HPDE6-E6E7 (cell line): ENCODE data around the gene TRERF1.

Experiments
- DNase-seq: peaks from one replicate; pipeline ENCODE4 v3.0.0; 2011; ENCODE audit warnings: missing footprints; ENCODE audit errors: extremely low spot score

The TRERF1 gene

DNA sequence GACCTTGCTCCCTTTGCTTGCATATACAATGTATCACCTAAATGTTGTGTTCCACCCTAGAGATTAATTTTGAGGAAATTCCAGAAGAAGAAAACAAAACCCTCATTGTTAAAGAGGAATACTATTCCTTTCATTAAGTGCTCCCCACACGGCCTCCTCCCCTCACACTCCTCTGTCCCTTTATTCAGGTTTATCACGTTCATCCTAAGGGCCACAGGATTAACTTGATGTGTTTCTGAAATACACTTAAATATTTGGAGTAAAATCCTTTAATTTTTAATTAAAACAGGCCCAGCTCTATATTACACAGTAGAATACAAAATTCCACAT is 144.6 kb downstream of the TRERF1 start:
- no peak for DNase-seq

DNA sequence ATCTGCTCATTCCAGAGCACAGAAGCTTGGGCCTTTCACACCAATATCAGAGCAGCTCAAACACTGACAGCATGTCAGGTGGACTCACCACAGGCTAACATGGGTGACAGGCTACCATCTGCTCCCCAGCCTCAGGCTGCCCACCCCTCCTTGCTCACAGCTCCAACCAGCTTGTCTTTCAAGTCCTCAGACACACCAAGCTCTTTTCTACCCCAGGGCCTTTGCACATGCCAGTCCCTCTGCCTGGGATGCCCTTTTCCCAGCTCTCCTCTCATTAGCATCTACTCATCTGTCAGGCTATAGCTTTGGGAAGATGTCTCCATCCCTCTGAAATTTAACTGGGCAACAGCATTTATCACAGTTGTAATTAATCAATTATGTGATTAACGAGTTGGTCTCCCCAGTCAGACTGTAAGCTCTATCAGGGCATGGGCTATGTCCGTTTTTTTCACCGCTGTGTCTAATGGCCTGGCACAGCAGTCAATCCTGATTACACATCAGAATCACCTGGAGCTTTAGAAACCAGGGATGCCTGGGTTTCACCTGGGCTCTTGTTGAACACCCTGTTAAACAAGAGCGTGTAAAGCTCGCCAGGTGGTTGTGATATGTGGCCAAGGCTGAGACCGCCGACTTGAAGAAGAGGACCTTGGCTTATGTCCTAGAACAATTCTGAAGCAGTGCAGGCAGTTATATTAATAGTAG is 145.1 kb downstream of the TRERF1 start:
- no peak for DNase-seq

DNA sequence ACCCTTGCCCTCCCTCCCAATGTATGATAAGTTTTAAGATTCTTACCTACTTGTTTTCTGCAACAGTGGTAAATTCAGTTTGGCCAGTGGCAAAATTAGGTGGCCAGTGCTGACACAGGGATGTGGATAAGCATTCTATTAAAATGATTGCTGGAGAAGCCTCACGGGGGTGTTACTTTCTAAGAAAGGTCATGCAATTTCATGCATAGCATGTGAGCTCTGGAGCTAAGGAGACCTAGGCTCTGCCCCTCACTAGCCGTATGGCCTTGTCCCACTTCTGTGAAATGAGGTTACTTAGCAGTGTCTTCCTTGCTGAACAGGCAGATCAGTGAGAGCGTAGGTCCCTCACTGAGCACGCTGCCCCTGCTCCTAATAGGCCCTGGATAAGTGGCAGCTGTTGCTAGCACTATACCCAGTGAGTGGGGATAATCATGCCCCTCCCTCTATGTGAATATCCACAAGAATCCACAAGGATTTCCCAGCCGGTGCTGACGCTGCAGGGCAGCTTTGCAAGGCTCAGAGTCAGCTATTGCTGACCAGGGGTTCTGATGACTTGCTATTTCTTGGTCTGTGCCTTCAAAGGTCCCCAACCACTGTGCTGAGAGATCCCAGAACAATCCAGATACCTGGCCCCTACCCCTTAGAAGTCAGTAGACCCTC is 147.5 kb downstream of the TRERF1 start:
- no peak for DNase-seq

DNA sequence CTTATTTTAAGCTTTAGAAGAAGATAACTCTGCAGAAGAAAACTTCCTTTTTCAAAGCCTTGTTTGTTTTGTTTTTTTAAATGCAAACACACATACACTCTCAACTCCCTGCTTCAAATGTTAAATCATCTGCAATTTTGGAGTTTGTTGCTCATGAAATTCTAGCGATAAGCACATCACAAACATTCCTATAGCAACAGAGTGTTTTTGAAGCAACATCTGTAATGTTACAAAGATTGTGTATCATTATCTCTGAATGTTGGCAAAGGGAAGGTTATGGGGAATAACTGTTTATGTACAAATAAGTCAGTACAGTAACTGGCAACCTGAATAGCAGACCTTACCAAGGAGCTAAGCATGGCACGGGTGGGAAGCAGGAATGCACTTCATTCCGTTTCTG is 149.3 kb downstream of the TRERF1 start:
- no peak for DNase-seq

DNA sequence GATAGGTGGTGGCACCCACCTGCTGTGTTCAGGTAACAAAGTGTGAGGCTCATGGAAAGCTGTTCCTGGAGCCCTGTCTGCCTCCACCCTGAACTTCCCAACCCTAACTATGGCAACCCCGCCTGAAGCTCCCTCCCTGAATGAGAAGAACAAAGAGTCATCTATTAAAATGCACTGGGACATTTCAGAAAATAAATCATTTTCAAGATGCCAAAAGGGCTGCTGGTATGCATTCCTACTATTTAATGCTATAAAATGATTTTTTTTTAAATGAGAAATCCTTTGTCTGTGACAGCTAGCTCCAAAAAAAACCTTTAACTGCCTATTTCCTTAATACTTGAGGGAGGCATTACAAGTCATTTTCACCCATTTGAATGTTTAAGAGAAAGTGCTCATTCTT is 149.7 kb downstream of the TRERF1 start:
- DNase-seq = no peak

DNA sequence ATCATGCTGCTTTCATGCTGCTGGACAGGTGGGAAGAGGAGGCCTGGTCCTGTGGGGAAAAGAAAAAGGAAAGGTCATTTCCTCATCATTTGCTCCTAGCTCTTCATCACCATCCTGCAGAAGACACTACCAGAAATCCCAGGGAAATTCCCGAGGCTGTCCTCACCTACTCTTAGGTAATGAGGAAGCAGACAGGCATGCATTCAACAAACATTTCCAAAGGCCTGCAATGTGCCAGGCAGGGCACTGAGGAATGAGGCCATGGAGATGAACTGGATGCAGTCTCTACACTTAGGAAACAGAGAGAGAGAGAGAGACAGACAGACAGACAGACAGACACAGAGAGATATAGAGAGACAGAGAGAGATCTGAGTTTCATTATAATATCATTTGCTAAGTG is 151.0 kb downstream of the TRERF1 start:
- DNase-seq = no peak

DNA sequence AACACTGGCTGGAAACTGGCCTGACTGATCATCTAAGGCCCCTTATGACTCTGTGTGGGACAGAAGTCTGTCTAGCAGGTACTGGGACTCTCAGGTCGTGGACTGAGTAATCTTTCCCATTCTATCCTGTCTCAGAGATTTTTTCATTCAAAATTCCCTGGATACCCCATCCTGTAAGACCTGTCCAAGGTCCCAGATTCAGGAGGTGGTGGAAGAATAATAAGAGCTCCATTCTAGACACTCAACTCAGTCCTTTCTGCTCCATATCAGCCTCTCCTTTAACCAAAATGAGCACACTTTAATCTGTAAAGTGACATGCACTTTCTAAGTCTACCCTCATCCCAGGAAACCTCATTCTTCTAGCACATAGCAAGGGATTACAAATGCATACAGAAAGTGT is 151.5 kb downstream of the TRERF1 start:
- no peak for DNase-seq

DNA sequence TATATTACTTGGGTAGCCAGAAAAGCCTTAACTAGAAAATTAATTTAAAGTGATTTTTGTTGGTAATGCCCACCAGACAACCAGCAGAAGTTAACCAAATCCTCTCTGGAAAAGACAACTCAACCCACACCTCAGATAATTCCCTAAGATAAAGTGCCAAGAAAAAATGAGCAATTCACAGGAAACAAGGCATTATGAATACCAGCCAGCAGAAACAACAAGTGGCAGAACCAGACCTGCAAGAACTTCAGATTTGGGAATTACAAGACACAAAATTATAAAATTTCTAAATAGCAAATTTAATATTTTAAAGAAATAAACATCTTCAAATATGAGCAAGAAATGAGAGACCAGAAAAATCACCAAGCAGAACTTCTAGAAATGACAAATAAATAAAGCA is 154.1 kb downstream of the TRERF1 start:
- DNase-seq = no peak

DNA sequence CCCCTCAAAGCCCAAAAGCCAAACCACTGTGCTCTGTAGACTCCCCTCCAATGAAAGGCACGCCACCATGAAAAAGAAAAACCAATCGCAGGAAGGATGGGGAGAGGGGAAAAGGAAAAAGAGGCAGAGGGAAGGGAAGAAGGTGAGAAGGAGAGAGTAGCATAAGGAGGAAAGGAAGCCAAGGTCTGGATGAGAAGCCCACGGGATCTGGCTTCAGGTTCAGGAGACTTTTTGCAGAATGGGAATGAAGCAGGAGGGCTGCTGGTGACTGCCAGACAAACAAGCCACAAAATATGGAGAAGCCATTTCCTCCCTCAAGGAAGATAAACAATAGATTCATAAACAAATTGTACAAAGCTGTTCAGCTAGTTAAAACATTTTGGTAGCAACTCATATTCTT is 155.1 kb downstream of the TRERF1 start:
- DNase-seq = no peak

DNA sequence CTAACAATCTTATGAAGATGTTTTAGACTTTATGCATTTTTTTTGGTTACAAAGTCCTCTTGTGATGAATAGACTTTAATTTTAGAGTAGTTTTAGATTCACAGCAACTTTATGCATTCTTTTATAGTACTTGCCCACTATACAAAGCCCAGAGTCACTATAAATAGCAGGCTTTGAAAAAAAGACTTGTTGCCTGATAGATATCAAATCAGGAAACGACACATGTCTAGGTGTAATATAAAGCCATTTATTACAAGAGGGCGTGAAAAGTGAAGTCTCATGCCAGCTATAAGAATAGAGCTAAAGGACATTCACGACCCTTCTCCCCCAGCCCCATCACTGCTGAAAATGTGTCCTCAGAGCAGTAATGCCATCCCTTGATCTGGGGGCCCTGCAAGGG is 156.0 kb downstream of the TRERF1 start:
- DNase-seq = no peak

DNA sequence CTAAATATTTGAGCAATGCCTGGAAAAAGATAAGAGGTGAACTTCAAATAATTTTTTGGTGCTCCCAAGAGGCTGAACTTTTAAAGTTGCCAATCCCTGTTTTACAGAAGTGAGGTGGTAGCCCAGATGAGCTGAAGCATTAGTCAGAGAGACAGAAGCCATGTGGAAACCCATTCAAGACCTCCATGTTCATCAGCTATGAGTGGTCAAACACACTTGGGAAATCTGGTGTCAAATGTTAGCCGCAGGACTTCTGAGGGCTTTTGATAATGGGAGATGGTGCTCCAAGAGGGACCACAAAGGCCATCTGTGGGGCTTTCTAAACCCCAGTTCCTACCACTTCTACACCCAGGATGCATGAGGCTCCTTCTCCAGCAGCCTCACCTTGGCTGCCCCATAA is 156.5 kb downstream of the TRERF1 start:
- no peak for DNase-seq

DNA sequence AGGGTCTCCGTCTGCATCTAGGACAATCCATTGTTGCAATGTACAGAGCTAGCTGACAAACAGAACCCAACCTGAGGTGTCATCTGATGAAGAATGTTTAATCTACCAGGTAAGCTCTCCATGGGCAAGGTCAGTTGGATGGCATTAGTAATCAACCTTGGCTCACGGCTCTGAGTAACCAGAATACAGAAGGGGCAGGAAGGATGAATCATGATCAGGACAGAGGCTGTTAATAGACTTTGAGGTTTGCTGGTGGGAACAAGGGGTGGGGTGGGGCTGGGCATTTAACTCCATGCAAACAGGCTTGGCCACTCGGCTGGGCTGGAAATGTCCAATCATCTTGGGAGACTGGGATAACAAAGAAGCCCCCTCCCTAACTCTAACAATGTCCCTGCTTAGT is 157.0 kb downstream of the TRERF1 start:
- DNase-seq = peak; percentile 95

DNA sequence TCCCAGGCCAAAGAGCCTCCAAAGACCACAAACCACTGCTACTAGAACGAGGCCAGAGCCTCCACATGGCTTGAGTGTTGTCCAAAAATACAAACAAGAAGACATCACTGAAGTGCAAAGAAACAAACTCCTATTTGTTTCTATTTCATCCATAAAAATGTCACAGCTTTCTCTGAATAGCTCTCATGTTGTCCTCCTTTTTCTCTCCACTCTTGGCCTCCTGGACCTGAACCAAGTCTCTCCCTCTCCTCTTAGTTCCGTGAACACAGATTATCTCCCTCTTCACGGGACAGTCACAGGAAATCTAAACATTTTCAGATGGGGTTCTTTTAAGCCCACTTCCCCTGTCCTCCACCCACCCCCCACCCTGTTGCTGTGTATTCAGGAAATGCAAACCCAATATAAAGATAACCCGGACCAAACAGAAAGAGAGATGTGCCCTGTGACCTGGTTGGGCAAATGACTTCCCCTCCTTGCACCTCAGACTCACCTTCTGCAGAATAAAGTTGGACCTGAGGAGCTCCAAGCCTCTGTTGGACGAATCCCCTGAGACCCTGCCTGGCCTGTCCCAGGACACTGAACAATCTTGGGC is 158.2 kb downstream of the TRERF1 start:
- no peak for DNase-seq

DNA sequence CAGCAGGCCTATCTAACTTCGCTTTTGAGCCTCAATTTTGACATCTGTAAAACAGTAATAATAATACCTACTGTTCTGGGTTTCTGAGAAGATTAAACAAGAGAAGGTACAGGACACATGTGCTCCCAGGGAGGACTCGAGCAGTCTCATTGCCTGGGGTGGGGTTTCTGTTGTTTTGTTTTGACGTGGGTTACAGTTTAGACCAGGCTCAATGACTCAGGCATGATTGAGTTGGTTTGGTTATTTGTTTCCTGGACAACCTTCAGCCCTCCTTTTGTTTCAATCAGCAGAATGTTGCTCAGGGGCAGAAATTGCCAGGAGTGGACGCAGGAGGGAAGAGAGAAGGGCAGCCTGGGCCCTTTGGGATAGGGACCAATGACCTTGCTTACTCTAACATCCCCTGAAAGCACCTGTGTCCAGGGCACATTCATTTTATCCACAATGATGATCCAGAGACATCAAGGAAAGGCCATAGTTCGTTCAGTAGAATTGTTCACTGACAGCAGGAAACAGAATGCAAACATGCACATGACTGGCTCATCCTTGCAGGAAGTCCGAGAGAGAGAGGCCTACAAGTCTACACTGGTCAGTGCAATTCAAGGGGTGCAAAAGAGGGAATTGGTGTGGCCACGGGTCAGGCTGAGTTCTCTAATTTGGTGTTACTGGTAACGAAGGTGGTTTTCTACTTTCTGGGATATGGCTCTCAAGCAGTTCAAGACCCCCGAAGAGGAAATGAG is 159.6 kb downstream of the TRERF1 start:
- peak; percentile 77 for DNase-seq

DNA sequence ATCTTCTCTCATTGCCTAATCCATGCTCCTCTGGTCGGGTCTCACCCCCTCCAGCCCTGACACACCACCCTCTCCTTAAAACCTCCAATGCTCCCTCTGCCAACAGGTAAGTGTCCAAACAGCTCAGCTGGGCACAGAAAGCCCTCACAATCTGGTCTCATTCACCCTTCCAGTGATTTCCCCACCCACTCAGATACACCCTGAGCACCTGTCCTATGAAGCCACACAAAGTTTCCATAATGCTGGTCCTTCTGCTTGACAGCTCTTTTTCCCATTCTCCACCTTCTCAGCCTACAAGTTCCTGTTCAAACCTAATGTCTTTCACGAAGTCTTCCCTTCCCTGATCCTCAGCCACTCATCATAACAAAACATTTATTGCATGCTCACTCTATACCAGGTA is 164.0 kb downstream of the TRERF1 start:
- no peak for DNase-seq

DNA sequence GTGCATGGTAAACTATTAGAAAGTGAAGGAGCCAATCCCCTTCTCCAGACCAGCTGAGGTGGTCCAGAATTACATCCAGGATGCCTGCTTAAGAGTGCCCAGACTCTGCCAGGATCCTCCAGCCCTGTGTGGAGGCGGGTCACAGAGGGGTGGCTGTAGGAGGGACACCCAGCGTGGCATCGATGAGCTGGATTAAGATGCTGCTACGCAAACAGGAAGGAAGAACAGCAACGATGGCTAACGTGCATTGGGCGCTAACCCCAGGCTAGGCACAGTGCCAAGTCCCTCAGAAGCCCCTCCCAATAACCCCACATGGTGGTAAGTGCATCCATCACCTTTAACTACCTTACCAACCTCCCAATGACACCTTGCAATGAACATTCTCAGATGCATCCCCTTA is 170.2 kb downstream of the TRERF1 start:
- no peak for DNase-seq

DNA sequence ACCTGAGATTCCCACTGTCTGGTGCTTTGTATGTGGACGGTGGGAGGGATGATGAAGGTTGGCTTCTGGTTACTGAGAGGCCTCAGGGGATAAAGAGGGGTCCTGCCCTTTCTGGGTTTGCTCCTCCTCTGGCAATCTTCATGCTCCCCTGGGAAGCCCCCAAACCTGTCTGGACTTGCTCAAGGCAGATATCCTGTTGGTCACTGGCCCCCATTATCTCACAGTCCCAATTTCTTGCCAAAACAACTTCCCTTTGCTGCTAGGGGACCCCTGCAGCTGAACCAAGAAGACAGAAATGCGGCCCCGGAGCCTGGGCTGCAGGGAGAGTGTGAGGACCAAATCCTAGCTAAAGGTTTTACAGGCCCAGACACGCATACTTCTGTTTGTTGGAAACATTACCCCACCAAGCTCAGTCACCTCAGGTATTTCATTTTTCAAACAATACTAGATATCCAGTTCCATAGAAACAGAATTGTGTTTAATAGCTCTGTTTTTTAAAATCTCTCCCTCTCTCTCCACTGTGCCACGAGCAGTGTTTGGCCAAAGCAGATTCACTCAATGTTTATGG is 170.7 kb downstream of the TRERF1 start:
- DNase-seq = peak; percentile 71

DNA sequence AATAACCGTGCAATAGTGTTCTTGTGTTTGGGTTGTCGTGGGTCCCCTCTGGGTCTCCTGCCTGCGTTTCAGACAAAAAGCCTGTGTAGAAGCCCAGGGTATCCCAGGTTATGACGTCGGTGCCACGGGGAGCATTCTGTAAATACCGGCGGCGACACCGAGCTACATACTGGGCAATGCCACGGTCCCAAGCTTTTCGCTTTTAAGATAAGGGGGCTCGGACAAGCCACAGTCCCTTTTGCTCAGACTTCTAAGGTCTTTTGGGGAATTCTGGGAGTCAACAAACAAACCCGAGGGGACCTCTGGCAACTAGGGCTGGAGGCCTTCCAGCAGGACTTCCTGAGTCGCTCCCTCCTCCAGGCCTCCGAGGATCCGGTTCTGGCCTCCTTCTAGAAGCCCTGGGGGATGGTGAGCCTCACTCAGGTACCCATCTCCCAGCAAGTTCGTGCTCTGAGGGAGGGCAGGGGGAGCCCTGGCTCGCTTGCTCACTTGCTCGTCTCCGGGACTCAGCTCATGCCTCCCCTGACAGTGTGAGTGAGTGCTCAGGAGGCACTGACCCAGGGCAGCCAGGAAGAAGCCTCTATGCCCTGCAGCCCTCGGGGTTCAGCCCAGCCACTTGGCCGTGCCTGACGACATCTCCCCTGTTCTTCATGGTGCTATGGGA is 171.6 kb downstream of the TRERF1 start:
- peak; percentile 38 for DNase-seq

DNA sequence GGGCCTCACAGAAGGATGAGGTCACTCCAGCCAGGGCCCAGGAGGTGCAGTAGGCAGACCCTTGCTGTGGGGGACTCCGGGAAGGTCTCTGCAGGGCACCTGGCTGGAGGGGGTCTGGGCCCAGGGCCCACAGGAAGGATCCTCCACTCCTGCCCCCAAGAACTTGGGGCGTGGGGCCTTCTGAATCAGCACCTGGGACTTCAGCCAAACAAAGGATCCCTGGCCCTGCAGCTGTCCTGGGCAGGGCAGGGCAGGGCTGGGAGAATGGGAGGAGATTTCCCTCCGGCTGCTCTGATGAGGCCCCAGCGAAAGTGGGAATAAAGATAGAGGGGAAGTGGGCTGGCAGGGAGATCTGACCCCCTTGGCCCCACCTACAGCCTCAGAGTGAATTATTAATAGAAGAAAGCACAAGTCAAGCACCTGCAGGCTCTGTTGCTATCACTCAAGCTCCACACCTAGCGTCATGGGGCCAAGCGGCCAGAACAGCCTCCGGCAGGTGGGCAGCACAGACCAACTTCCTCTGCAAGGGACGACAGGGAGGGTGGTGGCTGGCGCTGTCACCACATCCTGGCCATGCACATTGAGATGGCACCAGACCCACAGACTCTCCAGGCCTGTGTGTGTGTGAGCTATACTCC is 172.5 kb downstream of the TRERF1 start:
- DNase-seq = peak; percentile 79

DNA sequence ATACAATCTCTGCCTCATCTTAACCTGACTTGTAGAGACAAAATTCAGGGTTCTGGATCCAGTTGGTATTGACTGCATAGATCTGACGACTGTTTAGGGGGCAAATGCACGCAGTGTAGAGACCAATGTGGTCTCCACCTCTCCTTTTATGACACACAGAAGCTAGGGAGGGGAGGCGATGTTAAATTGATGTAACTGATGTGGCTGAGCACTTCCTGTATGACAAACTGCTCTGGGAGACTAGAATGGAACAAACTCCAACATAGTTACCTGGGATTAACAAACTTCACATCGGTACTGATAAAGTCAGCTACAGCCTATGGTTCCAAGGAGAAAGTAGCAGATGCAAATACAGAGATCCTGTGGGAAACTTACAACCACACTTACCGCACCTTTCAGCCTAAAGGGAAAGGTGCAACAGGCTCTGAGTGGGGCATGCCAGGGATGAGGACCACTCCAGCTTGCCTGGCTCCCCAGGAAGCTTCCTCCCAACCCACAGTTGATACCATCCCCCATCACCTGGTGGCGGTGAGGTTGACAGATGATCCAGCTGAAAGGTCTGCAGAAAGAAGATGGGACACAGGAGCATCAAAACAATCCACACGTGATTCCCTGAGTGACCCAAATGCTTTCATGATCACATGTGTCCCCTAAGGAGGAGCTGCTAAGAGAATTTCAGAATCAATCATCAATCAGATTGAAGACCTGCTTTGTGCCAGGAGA is 173.4 kb downstream of the TRERF1 start:
- no peak for DNase-seq
